GM19043 (cell line): ENCODE measurements around the gene AMER1.

ENCODE experiments used
- ATAC-seq: cut with Tn5 transposase; IDR thresholded peaks from one replicate; pipeline ENCODE4 v1.9.1; 2021; ENCODE audit warnings: low read depth; ENCODE audit not compliant: unreplicated experiment

The AMER1 gene

GRCh38 chrX:64186974-64187761 lies 18.3 kb downstream of the AMER1 start:
- ATAC-seq = no peak

- ATAC-seq = no peak
Measured at GRCh38 chrX:64184396-64184795, 21.1 kb downstream of the AMER1 start.

- ATAC-seq = no peak
Measured at GRCh38 chrX:64182208-64182607, 23.3 kb downstream of the AMER1 start.

GRCh38 chrX:64176876-64177275 lies 28.6 kb downstream of the AMER1 start:
- no peak for ATAC-seq

GRCh38 chrX:64169988-64170387 lies 35.5 kb downstream of the AMER1 start:
- no peak for ATAC-seq

GRCh38 chrX:64152857-64153256 lies 52.7 kb downstream of the AMER1 start:
- no peak for ATAC-seq

- no peak for ATAC-seq
Measured at GRCh38 chrX:64151911-64152310, 53.6 kb downstream of the AMER1 start.

GRCh38 chrX:64150775-64151174 lies 54.7 kb downstream of the AMER1 start:
- no peak for ATAC-seq
